Stimulated activated CD4-positive, alpha-beta T cell treated with anti-CD3 and anti-CD28 coated beads, Interleukin-12 subunit alpha, Interleukin-12 subunit beta, amount 100 ng/mL, for 48 hours (primary cell): ENCODE results near the gene IL1R2.

Experiments
- DNase-seq, 3 donors: peaks; one replicate each; pipeline ENCODE4 v3.0.0-alpha.2; 2020; ENCODE audit warnings: low read depth in 2 of 3, low spot score in 1 of 3

IL1R2 gene

GRCh38 chr2:101991721-101992145, at the start of gene IL1R2:
TSS of gene IL1R2 (plus strand) at chr2:101991960. CDS start at chr2:102008576, 16,616 bp downstream.
- no peak for DNase-seq

- no peak for DNase-seq
Observed at GRCh38 chr2:101942851-101943250, 48.9 kb upstream of the IL1R2 start.

- DNase-seq = no peak
Observed at GRCh38 chr2:101946372-101947039, 45.3 kb upstream of the IL1R2 start.

GRCh38 chr2:101947374-101947773, 44.4 kb upstream of the IL1R2 start:
- no peak for DNase-seq

GRCh38 chr2:101948625-101949155, 43.1 kb upstream of the IL1R2 start:
- no peak for DNase-seq

GRCh38 chr2:101949304-101949703, 42.5 kb upstream of the IL1R2 start:
- DNase-seq = peak in 2 of 3 donors; percentile 1 to 7

- no peak for DNase-seq
Observed at GRCh38 chr2:101951296-101951695, 40.5 kb upstream of the IL1R2 start.

- no peak for DNase-seq
Observed at GRCh38 chr2:101952551-101952950, 39.2 kb upstream of the IL1R2 start.

- DNase-seq = no peak
Observed at GRCh38 chr2:101956465-101957438, 35.0 kb upstream of the IL1R2 start.

- no peak for DNase-seq
Observed at GRCh38 chr2:101958061-101958460, 33.7 kb upstream of the IL1R2 start.

- DNase-seq = no peak
Observed at GRCh38 chr2:101960819-101961337, 30.9 kb upstream of the IL1R2 start.

- DNase-seq = no peak
Observed at GRCh38 chr2:101961338-101962191, 30.2 kb upstream of the IL1R2 start.

GRCh38 chr2:101962309-101962708, 29.5 kb upstream of the IL1R2 start:
- no peak for DNase-seq

GRCh38 chr2:101963198-101963597, 28.6 kb upstream of the IL1R2 start:
- no peak for DNase-seq

- no peak for DNase-seq
Observed at GRCh38 chr2:101967826-101968513, 23.8 kb upstream of the IL1R2 start.

- DNase-seq = no peak
Observed at GRCh38 chr2:101969723-101970122, 22.0 kb upstream of the IL1R2 start.

GRCh38 chr2:101970901-101971300, 20.9 kb upstream of the IL1R2 start:
- no peak for DNase-seq

- no peak for DNase-seq
Observed at GRCh38 chr2:101971836-101972235, 19.9 kb upstream of the IL1R2 start.

- DNase-seq = no peak
Observed at GRCh38 chr2:101972621-101973434, 18.9 kb upstream of the IL1R2 start.
